Measurements from ENCODE around the gene PPM1A.

The PPM1A gene

DNA sequence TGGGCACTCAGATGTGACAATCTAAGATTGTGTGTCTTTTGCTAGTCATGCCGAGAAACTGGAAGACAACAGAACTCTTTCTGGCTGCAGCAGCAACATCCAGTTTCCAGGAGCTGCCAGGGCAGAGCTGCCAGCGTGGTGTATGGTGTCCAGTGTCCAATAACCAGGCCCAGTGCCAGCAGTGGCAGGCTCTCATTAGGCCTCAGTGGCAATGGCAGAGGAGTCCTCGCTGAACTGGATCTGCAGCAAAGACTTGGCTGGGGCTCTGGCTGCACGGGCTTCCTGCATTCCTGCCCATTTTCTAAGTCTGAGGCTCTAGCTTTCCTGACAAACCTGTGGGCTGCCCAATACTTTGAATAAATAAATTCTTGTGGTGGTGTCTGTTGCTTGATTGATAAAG lies 26.2 kb upstream of the PPM1A start:
- peak; percentile 64 to 92 (median 86) for DNase-seq

DNA sequence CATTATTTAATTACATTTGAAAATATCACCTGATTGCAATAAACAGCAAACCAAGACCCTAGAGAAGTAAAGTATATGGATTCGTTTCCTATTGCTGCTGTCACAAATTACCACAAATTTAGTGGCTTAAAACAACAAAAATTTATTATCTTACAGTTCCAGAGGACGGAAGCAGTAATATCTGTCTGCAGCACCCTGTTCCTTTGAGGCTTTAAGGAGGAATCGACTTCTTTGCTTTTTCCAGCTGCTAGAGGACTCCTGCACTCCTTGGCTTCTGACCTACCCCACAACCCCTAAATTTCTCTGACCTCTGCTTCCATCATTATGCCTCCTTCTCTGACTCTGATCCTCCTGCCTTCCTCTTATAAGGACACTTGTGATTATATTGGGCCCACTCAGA lies 23.8 kb upstream of the PPM1A start:
- intact Hi-C loops (cut with DNase I) = no loop called here
- no peak for DNase-seq

More for the DNA sequence above, 26.2 kb upstream of the PPM1A start:
- intact Hi-C loops (cut with DNase I) = no loop called here

DNA sequence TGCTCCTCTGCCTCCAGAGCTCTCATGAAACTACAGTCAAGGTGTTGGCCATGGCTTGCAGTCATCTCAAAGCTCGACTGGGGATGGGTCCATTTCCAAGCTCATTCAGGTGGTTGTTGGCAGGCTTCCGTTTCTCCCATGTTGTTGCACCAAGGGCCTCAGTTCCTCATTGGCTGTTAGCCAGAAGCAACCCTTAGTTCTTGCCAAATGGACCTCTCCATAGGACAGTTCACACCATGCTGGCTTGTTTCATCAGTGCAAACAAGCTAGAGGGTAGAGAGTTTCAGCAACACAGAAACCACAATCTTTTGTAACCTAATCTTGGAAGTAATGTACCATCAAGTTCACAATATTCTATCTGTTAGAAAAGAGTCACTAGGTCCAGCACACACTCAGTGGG lies 22.7 kb upstream of the PPM1A start:
- DNase-seq = no peak
- intact Hi-C loops (cut with DNase I) = no loop called here

DNA sequence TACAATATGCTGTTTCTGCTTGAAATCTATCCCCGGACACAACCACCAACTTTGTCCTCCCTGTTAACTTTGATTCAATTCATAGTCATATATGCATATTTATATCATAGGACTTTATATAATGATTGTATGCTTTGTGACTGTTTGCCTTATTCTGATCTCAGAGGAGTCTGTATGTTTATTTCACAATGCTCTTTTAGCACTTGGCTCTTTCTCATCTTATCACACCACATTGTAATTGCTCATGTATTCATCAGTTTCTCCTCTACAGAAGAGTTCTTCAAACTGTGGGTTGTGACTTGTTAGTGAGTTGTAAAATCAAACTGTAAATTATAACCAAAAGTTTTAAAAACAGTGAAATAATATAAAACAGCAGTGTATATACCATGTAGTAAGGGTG lies 21.7 kb upstream of the PPM1A start:
- DNase-seq = no peak
- intact Hi-C loops (cut with DNase I) = no loop called here

DNA sequence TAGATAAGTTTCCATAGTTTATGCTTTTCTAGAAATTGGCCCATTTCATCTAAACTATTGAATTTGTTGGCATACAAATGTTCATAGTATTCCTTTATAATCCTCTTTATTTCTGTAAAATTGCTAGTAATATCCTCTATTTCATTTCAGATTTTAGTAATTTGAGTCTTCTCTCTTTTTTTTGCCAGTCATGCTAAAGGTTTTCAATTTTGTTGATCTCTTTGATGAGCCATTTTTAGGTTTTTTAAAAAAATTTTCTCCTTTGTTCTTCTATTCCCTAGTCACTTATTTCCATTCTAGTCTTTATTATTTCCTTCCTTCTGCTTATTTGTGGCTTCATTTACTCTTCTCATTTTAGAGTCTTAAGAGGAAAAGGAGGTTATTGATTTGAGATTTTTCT lies 19.4 kb upstream of the PPM1A start:
- DNase-seq = no peak
- intact Hi-C loops (cut with DNase I) = no loop called here

DNA sequence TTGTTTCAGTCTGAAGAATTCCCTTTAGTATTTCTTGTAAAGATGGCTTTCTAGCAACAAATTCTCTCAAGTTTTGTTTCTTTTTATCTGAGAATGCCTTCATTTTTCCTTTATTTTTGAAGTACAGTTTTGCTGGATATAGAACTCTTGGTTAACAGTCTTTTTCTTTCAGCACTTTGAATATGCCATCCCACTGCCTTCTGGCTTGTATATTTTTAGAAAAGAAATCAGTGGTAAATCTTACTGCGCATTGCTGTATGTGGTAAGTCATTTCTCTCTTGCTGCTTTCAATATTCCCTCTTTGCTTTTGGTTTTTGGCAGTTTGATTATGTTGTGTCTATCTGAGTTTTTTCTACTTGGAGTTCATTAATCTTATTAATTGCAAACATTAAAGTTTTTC lies 16.8 kb upstream of the PPM1A start:
- intact Hi-C loops (cut with DNase I) = no loop called here

DNA sequence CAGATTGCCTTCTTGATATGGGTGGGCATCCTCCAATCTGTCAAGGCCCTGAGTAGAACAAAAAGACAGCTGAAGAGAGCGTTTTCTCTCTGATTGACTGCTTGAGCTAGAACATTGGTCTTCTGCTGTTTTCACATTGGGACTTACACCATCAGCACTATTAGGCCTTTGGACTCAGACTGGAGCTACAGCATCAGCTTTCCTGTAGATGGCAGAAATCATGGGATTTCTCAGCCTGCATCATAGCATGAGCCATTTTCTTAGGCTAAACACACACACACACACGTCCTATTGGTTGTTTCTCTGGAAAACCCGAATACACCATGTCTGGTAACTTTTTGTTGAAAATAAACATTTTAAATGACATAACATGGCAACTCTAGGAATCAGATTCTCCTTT lies 15.8 kb upstream of the PPM1A start:
- DNase-seq = no peak
- intact Hi-C loops (cut with DNase I) = no loop called here

More for the DNA sequence above, 16.8 kb upstream of the PPM1A start:
- DNase-seq = no peak

DNA sequence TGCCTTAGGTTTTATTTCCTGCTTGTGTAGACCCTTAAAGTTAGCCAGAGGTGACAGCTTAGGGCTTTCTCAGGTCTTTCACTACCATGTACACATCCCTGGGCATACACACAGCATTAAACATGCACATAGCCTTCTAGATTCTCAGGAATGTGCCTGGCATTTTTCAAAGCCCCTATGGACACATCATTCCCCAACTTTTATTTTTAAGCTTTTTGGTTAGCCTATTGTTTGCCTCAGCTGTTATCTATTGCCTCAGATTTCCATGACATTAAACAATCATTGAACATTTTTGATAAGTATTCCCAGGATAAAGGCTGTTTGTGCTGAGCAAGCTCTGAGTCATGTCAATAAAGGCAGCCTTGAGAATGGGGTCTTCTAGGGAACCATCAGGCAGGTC lies 15.1 kb upstream of the PPM1A start:
- no peak for DNase-seq
- intact Hi-C loops (cut with DNase I) = no loop called here

DNA sequence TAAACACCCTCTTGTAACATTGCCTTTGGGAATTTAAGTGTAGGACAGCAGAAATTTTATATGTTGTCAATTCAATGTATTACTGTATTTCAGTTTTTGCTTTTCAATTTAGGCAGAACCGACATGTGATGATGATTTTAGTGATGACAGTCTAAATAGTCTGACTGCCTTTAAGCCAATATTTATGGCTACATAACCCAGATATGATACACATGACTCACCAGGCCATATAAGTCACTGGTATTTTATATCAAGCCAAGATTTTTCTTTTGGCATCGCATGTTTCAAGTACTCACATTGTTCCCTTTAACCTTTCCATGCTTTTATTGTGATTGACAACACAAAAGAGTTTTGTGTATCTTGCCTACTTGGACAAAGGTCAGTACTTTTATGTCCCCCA lies 13.6 kb upstream of the PPM1A start:
- intact Hi-C loops (cut with DNase I) = no loop called here
- no peak for DNase-seq

DNA sequence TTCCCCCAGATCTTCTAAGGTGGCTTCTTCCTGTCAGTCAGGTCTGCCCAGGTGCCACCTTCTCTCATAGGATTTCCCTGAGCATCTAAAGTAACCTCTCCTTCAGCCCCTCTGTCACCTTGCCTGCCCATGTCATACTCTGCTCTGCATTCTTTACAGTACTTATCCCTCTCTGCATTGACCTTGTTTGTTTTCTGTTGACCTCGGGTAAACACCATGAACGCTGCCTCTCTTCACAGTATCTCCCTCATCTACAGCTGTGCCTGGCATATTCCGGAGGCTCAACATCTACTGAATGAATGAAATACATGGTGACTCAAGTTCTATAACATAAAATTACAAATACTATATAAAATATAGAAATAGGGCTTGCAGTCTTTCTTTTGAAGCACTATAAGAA lies 10.1 kb upstream of the PPM1A start:
- intact Hi-C loops (cut with DNase I) = no loop called here
- DNase-seq = no peak

DNA sequence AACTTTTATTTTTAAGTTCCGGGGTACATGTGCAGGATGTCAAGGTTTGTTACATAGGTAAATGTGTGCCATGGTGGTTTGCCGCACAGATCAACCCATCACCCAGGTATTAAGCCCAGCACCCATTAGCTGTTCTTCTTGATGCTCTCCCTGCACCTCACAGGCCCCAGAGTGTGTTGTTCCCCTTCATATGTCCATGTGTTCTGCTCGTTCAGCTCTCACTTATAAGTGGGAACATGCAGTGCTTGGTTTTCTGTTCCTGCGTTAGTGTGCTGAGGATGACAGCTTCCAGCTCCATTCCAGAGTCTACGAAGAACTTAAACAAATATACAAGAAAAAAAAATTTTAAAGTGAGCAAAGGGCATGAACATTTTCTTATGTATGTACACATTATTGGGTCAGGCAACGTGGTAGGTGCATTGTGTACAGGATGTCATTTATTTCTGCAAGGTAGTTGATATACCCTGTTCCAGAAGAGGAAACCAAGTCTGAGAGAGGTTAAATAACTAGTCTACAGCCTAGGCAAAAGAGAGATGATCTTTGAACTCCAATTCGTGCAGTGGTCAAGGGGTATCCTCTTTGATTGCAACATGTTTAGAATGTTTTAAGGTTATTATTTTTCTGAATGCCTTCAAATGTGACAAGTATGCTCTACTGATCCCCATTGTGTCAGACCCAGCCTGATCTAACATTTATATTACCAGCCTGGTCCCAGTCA lies 8.7 kb upstream of the PPM1A start:
- intact Hi-C loops (cut with DNase I) = no loop called here

DNA sequence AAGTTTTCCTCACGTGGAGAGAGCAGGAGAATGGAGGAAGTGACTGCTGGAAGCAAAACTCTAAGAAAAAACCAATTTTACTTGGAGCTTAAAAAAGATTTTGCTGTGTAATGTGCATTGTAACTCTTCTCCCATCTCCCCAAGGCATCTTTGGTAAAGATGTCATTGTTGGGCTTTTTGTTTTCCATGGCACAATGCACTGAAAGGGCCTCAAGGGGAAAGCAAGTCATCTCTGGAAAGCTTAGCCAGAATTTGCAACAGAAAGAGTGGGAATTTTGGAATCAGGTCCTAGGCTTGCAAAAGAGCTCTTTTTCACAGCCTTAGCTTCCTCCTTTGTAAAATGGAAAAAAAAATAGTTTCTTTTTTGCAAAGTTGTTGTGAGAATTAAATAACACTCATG lies 7.9 kb upstream of the PPM1A start:
- intact Hi-C loops (cut with DNase I) = no loop called here

More for the DNA sequence above, 8.7 kb upstream of the PPM1A start:
- DNase-seq = no peak

DNA sequence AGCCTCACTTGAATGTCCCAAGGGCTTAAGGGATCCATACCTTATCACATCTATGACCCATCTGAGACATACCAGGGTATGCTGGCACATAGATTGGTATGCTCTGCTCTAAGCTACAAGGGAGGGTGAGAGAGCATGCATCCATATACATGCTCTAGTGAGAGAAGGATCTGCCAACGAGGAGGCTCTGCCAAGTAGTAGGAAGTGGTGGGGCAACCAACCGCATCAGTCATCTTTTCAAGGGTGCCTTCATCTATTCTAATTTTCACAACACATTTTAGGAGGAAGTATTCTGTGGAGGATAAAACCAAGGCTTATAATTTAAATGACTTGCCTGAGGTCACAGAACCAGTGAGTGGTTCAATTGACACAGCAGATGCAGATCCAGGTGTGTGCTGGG lies 6.6 kb upstream of the PPM1A start:
- no peak for DNase-seq
- intact Hi-C loops (cut with DNase I) = no loop called here

More for the DNA sequence above, 7.9 kb upstream of the PPM1A start:
- no peak for DNase-seq

DNA sequence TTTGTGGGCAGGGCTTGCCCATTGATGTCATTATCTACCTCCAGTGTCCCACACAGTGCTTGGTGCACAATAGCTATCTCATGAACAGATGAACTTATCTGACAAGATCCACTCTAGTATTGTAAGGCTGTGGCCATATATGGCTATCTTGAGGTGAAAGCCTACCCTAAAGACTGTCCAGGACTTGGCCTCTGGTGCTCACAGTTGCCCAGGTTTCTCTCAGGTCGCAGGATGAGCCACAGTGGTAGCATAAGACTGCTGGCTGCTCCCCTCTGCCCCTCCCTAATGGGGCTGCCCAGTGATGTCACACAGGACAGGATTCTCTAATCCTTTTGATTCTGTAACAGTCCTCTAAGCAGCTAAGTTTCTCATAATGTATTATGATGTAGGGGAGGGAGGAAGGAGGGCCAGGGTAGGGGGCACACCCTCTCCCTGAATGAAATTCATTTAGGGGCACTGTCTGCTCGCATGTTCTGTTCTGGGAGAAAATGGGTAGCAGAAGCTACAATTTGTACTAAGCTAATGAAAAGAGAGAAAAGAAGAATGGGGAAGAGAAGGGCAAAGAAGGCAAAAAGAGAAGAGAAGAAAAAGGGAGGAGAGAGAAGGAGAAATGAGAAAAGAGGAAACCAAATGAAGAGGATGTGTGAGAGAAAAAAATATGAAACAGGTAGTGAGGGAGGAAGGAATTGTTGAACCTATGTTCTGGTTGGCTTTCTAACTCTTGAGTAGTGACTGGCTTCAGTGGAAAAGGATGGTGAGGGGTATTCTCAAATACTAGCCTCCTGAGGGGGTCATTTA lies 3.4 kb upstream of the PPM1A start:
- intact Hi-C loops (cut with DNase I) = loop anchor here (5.0 kb wide), 1 partner anchor 153 kb away; the partner anchor contains the start of gene PCNX4
- DNase-seq = no peak

DNA sequence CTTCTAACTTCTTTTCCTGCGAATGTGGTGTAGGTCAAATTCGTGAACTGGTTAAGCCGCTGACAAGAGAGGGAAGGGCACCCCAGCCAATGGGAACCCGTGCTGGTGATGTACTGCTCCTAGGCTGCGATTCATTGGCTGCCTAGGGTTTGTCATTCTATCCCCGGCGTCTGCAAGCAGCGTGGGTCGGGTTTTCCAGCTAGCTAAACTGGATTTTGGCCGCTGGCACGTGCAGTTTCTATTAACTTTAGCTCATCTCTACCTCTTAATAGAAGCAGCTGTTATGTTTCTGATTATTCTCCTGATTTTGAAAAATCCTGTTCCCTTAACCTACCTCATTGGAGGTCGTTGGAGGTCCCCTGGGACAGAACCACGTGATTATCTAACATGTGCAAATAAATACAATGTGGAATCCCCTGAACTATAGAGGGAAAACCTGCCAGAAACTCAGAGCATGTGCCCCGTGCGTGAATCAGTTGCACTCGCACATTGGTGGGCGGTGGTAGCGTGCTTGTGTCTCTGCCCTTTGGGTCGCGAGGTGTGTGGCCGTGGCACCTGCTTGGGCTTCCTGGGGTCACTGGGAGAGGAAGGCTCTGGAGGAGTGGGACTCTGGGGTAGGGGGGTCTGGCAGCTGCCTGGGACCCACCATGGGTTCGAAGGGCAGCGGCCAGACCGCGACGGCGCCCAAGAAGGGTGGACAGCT lies 876 bp upstream of the PPM1A start:
- intact Hi-C loops (cut with DNase I) = loop anchor here (5.0 kb wide), 1 partner anchor 156 kb away; the partner anchor contains the start of gene PCNX4
- peak; percentile 88 to 99 (median 96) for DNase-seq

DNA sequence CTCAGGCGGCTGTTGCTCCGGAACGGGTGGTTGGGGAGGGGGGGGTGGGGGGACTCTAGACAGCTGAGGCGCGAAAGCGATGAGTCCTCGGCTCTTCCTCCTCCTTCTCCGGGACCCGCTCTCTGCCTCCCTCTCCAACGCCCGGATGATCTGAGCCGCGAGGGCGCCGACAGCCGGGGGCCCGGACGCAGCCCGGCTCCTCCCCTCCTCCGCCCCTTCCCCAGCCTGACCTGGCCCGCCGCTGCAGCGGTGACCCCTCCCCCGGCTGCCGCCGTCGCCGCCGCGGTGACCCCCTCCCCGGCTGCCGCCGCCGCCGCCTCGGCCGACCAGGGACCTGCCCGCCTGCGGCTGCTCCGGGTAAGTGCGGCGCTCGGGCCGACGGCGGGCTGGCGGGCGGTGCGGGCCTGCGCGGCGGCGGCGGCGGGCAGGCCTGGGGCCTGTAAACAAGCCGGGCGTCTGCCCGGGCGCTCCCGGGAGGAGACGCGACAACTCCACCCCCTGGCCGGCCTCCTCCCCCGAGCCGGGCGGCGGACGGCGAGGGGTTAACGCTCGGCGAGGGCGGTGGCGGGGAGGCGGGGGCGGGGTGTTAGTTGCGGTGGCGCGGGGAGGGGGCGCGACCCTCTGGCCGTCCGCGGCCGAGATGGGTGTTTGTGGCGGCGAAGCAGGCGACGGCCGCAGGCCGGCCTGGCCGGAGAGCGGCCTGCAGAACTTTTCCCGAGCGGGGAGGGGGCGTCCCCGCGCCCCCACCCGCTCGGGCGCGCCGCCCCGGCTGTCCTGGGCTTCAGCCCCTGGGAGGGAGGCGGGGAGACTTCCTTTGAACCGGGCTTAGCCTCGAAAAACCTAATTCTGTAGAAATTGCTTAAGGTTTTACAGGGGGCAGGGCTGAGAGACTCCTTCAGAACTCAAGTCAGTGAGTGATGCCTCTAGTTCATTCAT lies 568 bp downstream of the PPM1A start:
- intact Hi-C loops (cut with DNase I) = loop anchor here (5.0 kb wide), 1 partner anchor 157 kb away; the partner anchor contains the start of gene PCNX4
- peak in 41 of 42 donors; percentile 14 to 83 (median 65) for DNase-seq

DNA sequence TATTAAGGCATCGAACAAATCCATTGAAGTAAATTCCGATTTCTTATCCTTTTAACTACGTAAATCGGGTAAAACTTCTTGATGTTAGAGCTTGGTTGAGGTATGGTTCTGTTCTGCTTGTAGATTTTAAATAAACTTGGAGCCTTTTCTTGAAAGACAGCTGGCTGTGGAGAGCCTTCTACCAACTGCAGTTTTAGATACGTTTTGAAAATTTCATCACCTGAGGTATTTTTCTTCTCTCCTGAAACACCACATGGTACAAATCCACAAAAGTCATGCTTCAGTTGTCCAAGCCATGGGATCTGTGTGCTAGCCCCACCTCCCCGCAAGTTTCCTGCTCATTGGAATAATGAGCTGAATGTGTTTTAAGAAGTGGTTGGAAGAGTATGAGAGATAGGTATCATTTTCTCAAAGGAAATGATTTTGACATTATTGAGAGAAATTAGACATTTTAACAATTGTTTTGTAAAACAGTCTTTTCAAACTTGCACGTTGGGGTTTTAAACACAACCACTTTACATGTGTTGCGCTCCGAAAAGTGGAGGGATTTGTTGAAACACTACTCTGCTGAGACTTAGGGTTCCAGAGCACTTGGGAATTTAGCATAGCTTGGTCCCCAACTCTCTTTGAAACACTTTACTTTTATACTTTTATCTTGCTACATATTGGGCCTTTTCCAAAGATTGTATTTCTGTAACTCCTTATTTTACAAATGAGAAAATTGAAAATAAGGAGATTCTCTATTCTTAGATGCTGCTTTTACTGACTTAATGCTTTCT lies 1.4 kb downstream of the PPM1A start:
- intact Hi-C loops (cut with DNase I) = no loop called here
- peak in 2 of 42 donors; percentile 3 to 4 for DNase-seq

DNA sequence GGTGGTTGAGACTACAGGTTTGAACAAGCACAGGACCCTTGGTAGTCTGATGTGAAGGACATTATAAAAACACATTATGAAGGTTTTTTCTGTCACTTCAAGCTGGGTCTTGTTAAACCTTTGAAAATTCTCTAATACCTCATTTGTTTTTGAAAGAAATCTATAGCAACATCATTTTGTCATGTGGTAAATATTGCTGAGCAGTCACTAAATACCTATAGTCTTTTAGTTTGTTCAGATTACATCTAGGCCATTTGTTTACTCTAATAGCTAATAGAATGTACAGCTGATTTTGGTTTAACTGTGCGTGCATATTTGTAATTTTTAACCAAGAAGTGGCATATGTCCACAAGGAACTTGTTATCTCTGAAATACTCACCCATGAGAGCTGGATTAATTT lies 2.9 kb downstream of the PPM1A start:
- DNase-seq = no peak
- intact Hi-C loops (cut with DNase I) = no loop called here

Data from head of caudate nucleus (tissue), 42 donors.